Tibial nerve (tissue), 4 donors: ENCODE data around the gene MMP10. TPM values are rescaled to one million over a fixed set of nuclear protein-coding genes. Genes with fewer than 3 reads are reported as not detected.

Experiments used
- DNase-seq, 2 donors: peaks; one replicate each; pipeline ENCODE4 v3.0.0-alpha.2; 2019; ENCODE audit warnings: low spot score in 2 of 2
- H3K27ac ChIP-seq, 4 donors: fragments of 200-600 bp; sonication (generic) in 3 of 4; one replicate each; pipeline ENCODE4 v1.5.1; 2017 to 2019; ENCODE audit warnings: mild to moderate bottlenecking in 1 of 4
- H3K27me3 ChIP-seq, 2 donors: fragments of 200-600 bp; sonication (generic) in 1 of 2; one replicate each; pipeline versions ENCODE4 v1.5.1 to v1.6.0; 2017 to 2019
- H3K36me3 ChIP-seq, 3 donors: fragments of 200-600 bp; sonication (generic); one replicate each; pipeline ENCODE4 v1.5.1; 2018 to 2019
- H3K4me1 ChIP-seq, 4 donors: fragments of 200-600 bp; sonication (generic) in 3 of 4; one replicate each; pipeline ENCODE4 v1.5.1; 2017 to 2019
- H3K4me3 ChIP-seq, 4 donors: fragments of 200-600 bp; sonication (generic) in 3 of 4; one replicate each; pipeline ENCODE4 v1.5.1; 2017 to 2019; ENCODE audit warnings: mild to moderate bottlenecking in 1 of 4, moderate library complexity in 1 of 4
- H3K9me3 ChIP-seq, 4 donors: fragments of 200-600 bp; sonication (generic) in 3 of 4; one replicate each; pipeline ENCODE4 v1.5.1; 2017 to 2019
- EP300 ChIP-seq, 2 donors: sonication (generic); formaldehyde crosslinking; IDR thresholded peaks; one replicate each; pipeline ENCODE4 v1.6.1; 2017; ENCODE audit warnings: antibody characterized with exemption in 2 of 2, mild to moderate bottlenecking in 1 of 2
- POLR2A ChIP-seq, 2 donors: fragments of 450-650 bp; IDR thresholded peaks; one replicate each; pipeline ENCODE4 v1.6.1; 2017; ENCODE audit warnings: antibody characterized with exemption in 2 of 2, mild to moderate bottlenecking in 2 of 2, moderate library complexity in 2 of 2
- WGBS, 2 donors: methylation state at CpG; one replicate each; pipeline ENCODE4 v1.1.5; 2018; 5-methylcytosine and 5-hydroxymethylcytosine counted together
- total RNA-seq, 4 donors: library from RNA; depleted of rRNA; stranded (reverse); fragments of >200 nt; gene quantifications; one replicate each; pipeline ENCODE4 v1.1.0, GENCODE V29; 2016
- TF ChIP-seq, protein P1 (sequence below), 5 experiments: fragments of 200-600 bp in 3 of 5; fragments of 450-650 bp in 2 of 5; sonication (generic) in 3 of 5; IDR thresholded peaks; one replicate each; pipeline ENCODE4 v1.5.1; 2016 to 2019; ENCODE audit warnings: antibody characterized with exemption in 5 of 5, mild to moderate bottlenecking in 3 of 5, moderate library complexity in 2 of 5

Gene MMP10
- total RNA-seq, 4 donors from 2014 or later: not detected

DNA sequence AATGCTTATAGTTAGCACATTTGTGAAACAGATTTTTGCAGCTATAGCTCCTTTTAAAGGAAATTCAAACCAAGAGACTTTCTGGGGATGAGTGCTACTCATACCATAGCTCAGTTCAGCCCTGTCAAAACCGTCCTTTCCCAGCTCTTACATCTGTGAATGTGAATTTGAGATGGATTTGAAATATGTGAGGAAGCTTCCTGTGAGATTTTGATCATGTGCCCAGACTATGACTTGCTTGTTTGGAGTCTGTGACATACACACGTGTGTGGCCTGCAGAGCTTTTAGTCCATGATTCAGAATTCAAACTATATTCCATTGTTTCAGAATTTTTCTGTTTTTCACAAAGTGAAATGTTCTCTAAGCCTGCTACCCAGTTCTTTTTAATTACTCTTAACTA lies 21.9 kb upstream of the MMP10 start:
- Histone ChIP-seq H3K27me3 (no peaks in the 10 kb centered on the region), H3K4me1 (no peaks in the 10 kb centered on the region), H3K9me3 (no peaks in the 10 kb centered on the region), H3K4me3 (no peak overlapping the region), H3K27ac (no peak overlapping the region), H3K36me3 (no peaks in the 10 kb centered on the region)
- 32 to 33% methylated on average over 2 of the region's 2 CpGs for WGBS, 2 donors
- TF ChIP-seq, protein P1, sequence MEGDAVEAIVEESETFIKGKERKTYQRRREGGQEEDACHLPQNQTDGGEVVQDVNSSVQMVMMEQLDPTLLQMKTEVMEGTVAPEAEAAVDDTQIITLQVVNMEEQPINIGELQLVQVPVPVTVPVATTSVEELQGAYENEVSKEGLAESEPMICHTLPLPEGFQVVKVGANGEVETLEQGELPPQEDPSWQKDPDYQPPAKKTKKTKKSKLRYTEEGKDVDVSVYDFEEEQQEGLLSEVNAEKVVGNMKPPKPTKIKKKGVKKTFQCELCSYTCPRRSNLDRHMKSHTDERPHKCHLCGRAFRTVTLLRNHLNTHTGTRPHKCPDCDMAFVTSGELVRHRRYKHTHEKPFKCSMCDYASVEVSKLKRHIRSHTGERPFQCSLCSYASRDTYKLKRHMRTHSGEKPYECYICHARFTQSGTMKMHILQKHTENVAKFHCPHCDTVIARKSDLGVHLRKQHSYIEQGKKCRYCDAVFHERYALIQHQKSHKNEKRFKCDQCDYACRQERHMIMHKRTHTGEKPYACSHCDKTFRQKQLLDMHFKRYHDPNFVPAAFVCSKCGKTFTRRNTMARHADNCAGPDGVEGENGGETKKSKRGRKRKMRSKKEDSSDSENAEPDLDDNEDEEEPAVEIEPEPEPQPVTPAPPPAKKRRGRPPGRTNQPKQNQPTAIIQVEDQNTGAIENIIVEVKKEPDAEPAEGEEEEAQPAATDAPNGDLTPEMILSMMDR (IDR thresholded peaks at IDR 0.05): no peak
- TF ChIP-seq POLR2A (IDR thresholded peaks at IDR 0.05): no peak
- TF ChIP-seq EP300 (IDR thresholded peaks at IDR 0.05): no peak
- DNase-seq: no peak

DNA sequence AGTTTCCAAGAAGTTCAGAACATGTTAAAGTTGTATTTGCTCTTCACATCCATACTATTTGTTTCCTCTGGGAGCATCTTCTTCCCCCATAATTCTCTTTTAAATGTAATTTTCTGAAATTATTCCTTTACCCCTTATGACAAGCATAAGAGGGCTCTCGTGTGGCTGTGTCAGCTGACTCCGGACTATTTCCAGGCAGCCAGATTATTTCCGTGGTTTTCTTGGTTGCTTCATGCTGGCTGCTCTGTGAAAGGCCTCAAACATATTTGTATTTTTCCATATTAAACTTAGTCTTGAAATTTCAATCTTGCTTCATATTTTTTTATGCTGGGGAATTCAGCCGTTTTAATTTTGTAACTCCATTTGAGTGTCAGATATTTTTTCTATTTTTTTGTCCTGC lies 20.3 kb upstream of the MMP10 start:
- H3K27ac ChIP-seq: no peak overlapping the region
- H3K9me3 ChIP-seq: no peaks in the 10 kb centered on the region
- H3K27me3 ChIP-seq: no peaks in the 10 kb centered on the region
- DNase-seq: no peak
- TF ChIP-seq EP300 (IDR thresholded peaks at IDR 0.05) (no peak), POLR2A (IDR thresholded peaks at IDR 0.05) (no peak)
- 73 to 75% methylated on average over 4 of the region's 4 CpGs for WGBS, 2 donors
- no peak overlapping the region for H3K4me3 ChIP-seq
- H3K4me1 ChIP-seq: no peaks in the 10 kb centered on the region
- H3K36me3 ChIP-seq: no peaks in the 10 kb centered on the region

DNA sequence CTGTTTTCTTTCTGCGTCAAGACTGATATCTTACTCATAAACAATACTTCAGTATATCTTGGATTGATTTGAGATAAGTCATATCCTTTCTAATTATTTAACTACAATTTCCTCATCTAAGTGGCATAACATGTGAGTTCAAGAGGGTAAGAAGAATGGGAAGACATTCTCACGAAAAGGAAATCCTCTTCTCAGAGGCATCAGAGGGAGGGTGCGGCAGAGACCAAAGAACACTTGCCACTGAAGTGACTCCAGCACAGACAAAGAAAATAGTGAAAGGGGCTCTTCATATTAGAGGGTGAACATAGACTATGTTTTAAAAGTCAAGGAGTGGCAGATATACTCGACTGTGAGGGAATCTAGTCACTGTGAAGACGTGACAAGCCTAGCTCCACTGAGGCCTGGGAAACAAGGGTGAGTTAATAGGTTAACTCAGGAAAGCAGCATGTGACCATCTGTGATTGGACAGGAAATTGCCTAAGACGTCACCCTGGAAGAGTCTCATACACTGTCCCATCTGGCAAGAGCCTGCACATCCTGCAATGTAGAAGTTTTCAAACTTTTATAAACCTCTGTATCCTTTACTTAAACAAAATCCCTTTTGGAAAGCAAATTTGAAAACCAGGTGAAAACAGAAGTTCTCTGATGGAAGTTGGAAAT lies 19.4 kb upstream of the MMP10 start:
- 63 to 67% methylated on average over 6 of the region's 6 CpGs for WGBS, 2 donors
- Histone ChIP-seq H3K9me3 (no peaks in the 10 kb centered on the region), H3K36me3 (no peaks in the 10 kb centered on the region), H3K27ac (no peak overlapping the region), H3K27me3 (no peaks in the 10 kb centered on the region), H3K4me1 (no peaks in the 10 kb centered on the region), H3K4me3 (no peak overlapping the region)
- no peak for DNase-seq
- TF ChIP-seq, protein P1 (IDR thresholded peaks at IDR 0.05): no peak
- TF ChIP-seq POLR2A (IDR thresholded peaks at IDR 0.05) (no peak), EP300 (IDR thresholded peaks at IDR 0.05) (no peak)

DNA sequence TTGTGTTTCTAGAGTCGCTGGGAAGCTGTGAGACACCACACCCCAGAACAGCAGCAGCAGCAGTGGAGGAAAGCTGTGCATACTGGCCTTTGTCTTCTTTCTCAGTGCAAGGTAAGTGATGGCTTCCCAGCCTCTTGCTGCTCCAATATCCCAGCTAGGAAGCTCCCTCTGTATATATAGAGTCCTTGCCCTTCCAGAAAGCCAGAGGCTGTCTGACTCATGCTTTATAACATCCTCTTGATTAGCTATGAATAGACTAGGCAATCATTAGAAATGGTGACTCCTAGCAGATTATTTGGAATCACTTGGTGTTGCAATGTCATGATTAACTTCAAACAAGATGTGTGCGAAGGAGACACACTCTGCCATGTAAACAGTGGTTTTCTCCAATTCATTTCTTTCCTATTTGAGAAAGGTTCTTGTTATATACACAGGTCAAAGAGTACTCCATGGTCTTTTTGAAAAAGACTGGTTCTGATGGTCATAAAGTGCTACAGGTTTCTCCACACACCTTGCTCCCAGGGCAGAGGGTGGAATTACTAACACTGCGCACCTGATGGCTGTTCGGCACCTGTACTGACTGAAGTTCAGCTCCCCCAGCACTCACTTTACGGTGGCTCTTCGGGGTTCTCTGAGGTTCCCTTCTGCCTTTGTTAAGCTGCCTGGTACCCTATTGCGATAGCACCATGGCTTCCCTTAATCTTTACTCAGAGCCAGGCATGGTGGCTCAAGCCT lies 17.8 kb upstream of the MMP10 start, which contains the start of gene MMP1:
Gene MMP1 (minus strand): TSS at position 149 of the 735 bp plus-strand sequence. CDS start 68 bp downstream, at position 81.
- WGBS, 2 donors: 90 to 95% methylated on average over 7 of the region's 7 CpGs
- H3K4me1 ChIP-seq: no peaks in the 10 kb centered on the region
- no peaks in the 10 kb centered on the region for H3K9me3 ChIP-seq
- H3K36me3 ChIP-seq: no peaks in the 10 kb centered on the region
- H3K27me3 ChIP-seq: no peaks in the 10 kb centered on the region
- no peak within 1 kb of the TSS for H3K27ac ChIP-seq
- no peak within 1 kb of the TSS for H3K4me3 ChIP-seq
- no peak for DNase-seq
- TF ChIP-seq EP300 (IDR thresholded peaks at IDR 0.05) (no peak), POLR2A (IDR thresholded peaks at IDR 0.05) (no peak)
- TF ChIP-seq, protein P1 (IDR thresholded peaks at IDR 0.05): no peak

DNA sequence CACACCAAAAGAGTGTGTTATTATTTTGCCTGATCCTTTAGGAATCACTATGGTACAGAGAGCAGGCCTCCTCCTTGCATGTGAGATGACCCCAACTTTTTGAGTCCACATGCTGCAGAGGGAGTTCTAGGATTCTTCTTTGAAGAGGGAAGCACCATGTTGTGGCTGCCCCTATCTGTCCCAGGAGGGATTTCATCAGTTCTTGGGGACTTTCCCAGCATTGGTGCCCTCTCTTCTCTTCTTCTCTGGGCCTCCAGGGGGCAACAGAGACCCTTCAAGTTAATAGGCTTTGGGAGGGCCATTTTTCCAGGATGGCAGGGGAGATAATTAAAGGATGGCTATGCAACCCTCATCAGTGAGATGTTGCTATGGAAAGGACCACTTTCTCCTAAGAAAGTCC lies 14.0 kb upstream of the MMP10 start:
- no peak overlapping the region for H3K4me3 ChIP-seq
- H3K36me3 ChIP-seq: no peaks in the 10 kb centered on the region
- no peaks in the 10 kb centered on the region for H3K9me3 ChIP-seq
- no peak overlapping the region for H3K27ac ChIP-seq
- no peaks in the 10 kb centered on the region for H3K4me1 ChIP-seq
- TF ChIP-seq EP300 (IDR thresholded peaks at IDR 0.05) (no peak), POLR2A (IDR thresholded peaks at IDR 0.05) (no peak)
- TF ChIP-seq, protein P1 (IDR thresholded peaks at IDR 0.05): no peak
- no peaks in the 10 kb centered on the region for H3K27me3 ChIP-seq
- no peak for DNase-seq
